ENCODE results near the gene SYDE2.

Gene SYDE2

GRCh38 chr1:85151446-85151845, 49.4 kb downstream of the SYDE2 start:
- Histone ChIP-seq H3K27ac (ENCODE audit: low read length) (no peak overlapping the region), H4K20me1 (ENCODE audit: insufficient read depth, low read length) (no peaks in the 10 kb centered on the region), H3K36me3 (replicated peaks; ENCODE audit: insufficient read depth, low read length) (no peaks in the 10 kb centered on the region), H2AFZ (ENCODE audit: low read length) (no peak overlapping the region), H3K4me3 (ENCODE audit: low read length) (no peak overlapping the region), H3K9ac (ENCODE audit: low read length) (no peak overlapping the region), H3K4me2 (ENCODE audit: low read depth, low read length) (no peak overlapping the region), H3K79me2 (ENCODE audit: low read length) (no peaks in the 10 kb centered on the region), H3K9me3 (replicated peaks; ENCODE audit: insufficient read depth, low read length) (no peaks in the 10 kb centered on the region), H3K4me1 (ENCODE audit: low read length) (0 out of 2 replicates have a peak, but pooled peaks cover 5% of the 10 kb centered on the region), H3K9me2 (replicated peaks; ENCODE audit: insufficient read depth, low read length) (no peaks in the 10 kb centered on the region), H3K27me3 (replicated peaks; ENCODE audit: insufficient read depth, low read length) (no peaks in the 10 kb centered on the region), H3F3A (ENCODE audit: insufficient read depth, low read length) (no peaks in the 10 kb centered on the region; the same call in 1 of the 2 replicates)
- TF ChIP-seq CTCF (IDR thresholded peaks at IDR 0.05; ENCODE audit: low read length) (no peak), EZH2phosphoT487 (IDR thresholded peaks at IDR 0.05; ENCODE audit: low read length) (no peak), EZH2 (optimal IDR thresholded peaks at IDR 0.05; ENCODE audit: low read depth, low read length) (no peak)
- no peak for DNase-seq

DNA sequence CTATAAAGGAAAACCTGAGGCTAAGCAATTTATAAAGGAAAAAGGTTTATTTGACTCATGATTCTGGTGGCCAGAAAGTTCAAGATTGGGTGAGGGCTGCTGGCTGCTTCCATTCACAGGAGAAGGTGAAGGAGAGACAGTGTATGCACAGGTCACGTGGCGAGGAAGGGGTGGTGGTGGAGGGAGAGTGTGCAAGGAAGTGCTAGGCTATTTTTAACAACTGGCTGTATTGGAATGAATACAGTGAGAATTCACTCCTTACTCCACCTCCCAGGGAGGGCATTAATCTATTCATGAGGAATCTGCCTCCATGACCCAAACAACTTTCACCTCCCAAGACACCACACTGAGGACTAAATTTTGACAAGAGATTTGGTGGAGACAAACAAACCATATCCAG, 51.0 kb downstream of the SYDE2 start:
- TF ChIP-seq CTCF (IDR thresholded peaks at IDR 0.05; ENCODE audit: low read length) (no peak), EZH2phosphoT487 (IDR thresholded peaks at IDR 0.05; ENCODE audit: low read length) (no peak), EZH2 (optimal IDR thresholded peaks at IDR 0.05; ENCODE audit: low read depth, low read length) (no peak)
- Histone ChIP-seq H3K4me3 (ENCODE audit: low read length) (no peak overlapping the region), H3K4me2 (ENCODE audit: low read depth, low read length) (no peak overlapping the region)

DNA sequence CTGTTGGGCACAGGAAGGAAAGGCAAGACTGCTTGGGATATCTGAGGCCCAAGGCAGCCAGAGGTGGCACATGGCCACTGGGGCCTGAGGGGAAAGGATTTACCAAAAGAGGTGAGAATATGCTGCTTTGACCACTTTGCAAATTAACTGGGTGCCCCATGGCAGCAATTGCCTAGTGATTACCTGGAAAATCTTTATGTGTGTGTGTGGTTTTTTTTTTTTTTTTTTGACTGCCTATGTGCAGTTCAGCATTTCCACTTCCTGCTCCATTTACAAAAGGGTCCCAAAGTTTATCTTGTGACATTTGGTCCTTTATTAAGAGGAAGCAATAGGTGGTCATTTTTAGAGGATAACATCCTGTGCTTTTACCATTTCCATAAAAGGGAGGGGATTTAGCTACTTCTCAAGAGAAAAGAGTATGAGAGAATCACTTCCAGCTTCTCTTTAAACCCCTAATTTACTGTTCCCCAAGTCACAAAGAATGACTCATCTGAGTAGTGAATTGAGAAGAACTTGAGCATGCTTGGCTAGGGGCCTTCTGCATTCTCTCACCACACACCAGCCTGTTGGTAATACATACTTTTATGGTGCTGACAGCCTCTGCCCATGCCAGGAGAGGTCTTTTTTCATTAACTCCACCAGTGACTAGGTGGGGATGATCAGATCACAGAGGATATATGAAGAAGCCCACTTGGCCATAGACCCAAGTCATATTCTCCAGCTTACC, 52.1 kb downstream of the SYDE2 start:
- Histone ChIP-seq H3K27ac (ENCODE audit: low read length) (no peak overlapping the region), H3F3A (ENCODE audit: insufficient read depth, low read length) (no peaks in the 10 kb centered on the region; the same call in 1 of the 2 replicates), H3K4me1 (ENCODE audit: low read length) (0 out of 2 replicates have a peak, but pooled peaks cover 5% of the 10 kb centered on the region), H3K79me2 (ENCODE audit: low read length) (no peaks in the 10 kb centered on the region), H3K9me3 (replicated peaks; ENCODE audit: insufficient read depth, low read length) (no peaks in the 10 kb centered on the region), H3K9ac (ENCODE audit: low read length) (no peak overlapping the region), H3K36me3 (replicated peaks; ENCODE audit: insufficient read depth, low read length) (no peaks in the 10 kb centered on the region), H3K4me2 (ENCODE audit: low read depth, low read length) (no peak overlapping the region), H3K27me3 (replicated peaks; ENCODE audit: insufficient read depth, low read length) (no peaks in the 10 kb centered on the region), H3K9me2 (replicated peaks; ENCODE audit: insufficient read depth, low read length) (no peaks in the 10 kb centered on the region), H3K4me3 (ENCODE audit: low read length) (no peak overlapping the region), H4K20me1 (ENCODE audit: insufficient read depth, low read length) (no peaks in the 10 kb centered on the region), H2AFZ (ENCODE audit: low read length) (no peak overlapping the region)
- DNase-seq: no peak
- TF ChIP-seq EZH2 (optimal IDR thresholded peaks at IDR 0.05; ENCODE audit: low read depth, low read length) (no peak), CTCF (IDR thresholded peaks at IDR 0.05; ENCODE audit: low read length) (no peak), EZH2phosphoT487 (IDR thresholded peaks at IDR 0.05; ENCODE audit: low read length) (no peak)

More for the DNA sequence above, 51.0 kb downstream of the SYDE2 start:
- Histone ChIP-seq H3K9ac (ENCODE audit: low read length) (no peak overlapping the region), H3K79me2 (ENCODE audit: low read length) (no peaks in the 10 kb centered on the region), H3K9me3 (replicated peaks; ENCODE audit: insufficient read depth, low read length) (no peaks in the 10 kb centered on the region), H3K27ac (ENCODE audit: low read length) (no peak overlapping the region), H3F3A (ENCODE audit: insufficient read depth, low read length) (no peaks in the 10 kb centered on the region; the same call in 1 of the 2 replicates), H4K20me1 (ENCODE audit: insufficient read depth, low read length) (no peaks in the 10 kb centered on the region), H3K36me3 (replicated peaks; ENCODE audit: insufficient read depth, low read length) (no peaks in the 10 kb centered on the region), H3K9me2 (replicated peaks; ENCODE audit: insufficient read depth, low read length) (no peaks in the 10 kb centered on the region), H3K4me1 (ENCODE audit: low read length) (0 out of 2 replicates have a peak, but pooled peaks cover 5% of the 10 kb centered on the region), H3K27me3 (replicated peaks; ENCODE audit: insufficient read depth, low read length) (no peaks in the 10 kb centered on the region), H2AFZ (ENCODE audit: low read length) (no peak overlapping the region)
- no peak for DNase-seq

Measured in MM.1S (cell line).